Fibroblast of villous mesenchyme (primary cell): Measurements from ENCODE around the gene BLM. TPM values are rescaled to one million over a fixed set of nuclear protein-coding genes. Genes with fewer than 3 reads are reported as not detected.
A peak's percentile ranks its signal among the peaks of the same experiment; 100 is the strongest.

Source experiments
- DNase-seq: peaks from one replicate; pipeline ENCODE4 v3.0.0-alpha.2; 2010; ENCODE audit warnings: low read depth
- H3K4me3 ChIP-seq: 2 replicates; pipeline ENCODE4 v1.5.1; 2011; ENCODE audit warnings: low read depth, mild to moderate bottlenecking, low read length
- total RNA-seq: library from RNA; depleted of rRNA; stranded (reverse); fragments of >200 nt; gene quantifications from 2 replicates; pipeline ENCODE4 v1.2.3, GENCODE V29; 2012
- TF ChIP-seq, protein P1 (sequence below): IDR thresholded peaks from 2 replicates; pipeline ENCODE4 v1.5.1; 2012; ENCODE audit warnings: low read depth, mild to moderate bottlenecking, low read length; ENCODE audit not compliant: insufficient read depth

Gene BLM
- total RNA-seq, 1 donor, result 6.0 TPM

DNA sequence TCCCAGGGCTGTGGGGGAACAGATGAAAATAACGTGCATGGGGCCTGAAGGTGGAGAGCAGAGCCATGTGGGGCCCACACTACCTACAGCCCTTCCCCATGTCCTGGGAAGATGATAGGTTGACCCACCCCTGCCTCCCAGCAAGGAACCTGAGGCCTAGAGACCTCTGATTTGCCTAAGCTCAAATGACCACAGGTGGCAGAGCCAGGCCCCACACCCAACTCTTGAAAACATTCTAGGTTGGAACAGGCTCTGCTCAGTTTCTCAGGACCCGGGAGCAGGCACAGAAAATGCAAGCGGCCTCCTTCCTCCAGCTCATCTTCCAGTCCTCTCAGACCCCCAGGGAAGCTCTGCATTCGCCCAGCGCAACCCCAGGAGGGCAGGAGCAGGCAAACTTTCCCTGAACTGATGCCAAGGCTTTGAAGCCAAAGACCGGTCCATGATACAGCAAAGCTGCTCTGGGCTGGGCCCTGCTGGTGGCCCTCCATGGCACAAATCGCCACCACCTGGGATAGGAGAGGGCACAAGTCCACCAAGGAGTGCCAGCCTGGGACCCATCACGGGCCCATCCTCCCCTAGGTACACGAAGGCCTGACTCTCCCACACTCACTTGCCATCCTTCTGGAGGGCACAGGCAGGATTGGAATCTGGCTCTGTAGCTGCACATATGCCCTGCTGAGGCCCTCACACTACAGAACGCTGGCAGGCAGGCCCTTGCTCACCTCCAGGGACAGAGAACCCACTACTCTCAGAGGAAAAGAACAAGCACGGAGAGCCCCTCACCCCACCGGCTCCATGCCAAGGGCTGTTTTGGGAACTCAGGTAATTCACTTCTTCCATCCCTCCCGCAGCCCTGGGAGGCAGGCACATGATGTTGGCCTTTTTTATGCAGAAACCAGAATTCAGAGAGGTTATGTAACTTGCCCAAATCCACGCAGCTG is 100.2 kb downstream of the BLM start:
- H3K4me3 ChIP-seq, result no peak overlapping the region
- TF ChIP-seq, protein P1, sequence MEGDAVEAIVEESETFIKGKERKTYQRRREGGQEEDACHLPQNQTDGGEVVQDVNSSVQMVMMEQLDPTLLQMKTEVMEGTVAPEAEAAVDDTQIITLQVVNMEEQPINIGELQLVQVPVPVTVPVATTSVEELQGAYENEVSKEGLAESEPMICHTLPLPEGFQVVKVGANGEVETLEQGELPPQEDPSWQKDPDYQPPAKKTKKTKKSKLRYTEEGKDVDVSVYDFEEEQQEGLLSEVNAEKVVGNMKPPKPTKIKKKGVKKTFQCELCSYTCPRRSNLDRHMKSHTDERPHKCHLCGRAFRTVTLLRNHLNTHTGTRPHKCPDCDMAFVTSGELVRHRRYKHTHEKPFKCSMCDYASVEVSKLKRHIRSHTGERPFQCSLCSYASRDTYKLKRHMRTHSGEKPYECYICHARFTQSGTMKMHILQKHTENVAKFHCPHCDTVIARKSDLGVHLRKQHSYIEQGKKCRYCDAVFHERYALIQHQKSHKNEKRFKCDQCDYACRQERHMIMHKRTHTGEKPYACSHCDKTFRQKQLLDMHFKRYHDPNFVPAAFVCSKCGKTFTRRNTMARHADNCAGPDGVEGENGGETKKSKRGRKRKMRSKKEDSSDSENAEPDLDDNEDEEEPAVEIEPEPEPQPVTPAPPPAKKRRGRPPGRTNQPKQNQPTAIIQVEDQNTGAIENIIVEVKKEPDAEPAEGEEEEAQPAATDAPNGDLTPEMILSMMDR, result no peak
- DNase-seq, result no peak

DNA sequence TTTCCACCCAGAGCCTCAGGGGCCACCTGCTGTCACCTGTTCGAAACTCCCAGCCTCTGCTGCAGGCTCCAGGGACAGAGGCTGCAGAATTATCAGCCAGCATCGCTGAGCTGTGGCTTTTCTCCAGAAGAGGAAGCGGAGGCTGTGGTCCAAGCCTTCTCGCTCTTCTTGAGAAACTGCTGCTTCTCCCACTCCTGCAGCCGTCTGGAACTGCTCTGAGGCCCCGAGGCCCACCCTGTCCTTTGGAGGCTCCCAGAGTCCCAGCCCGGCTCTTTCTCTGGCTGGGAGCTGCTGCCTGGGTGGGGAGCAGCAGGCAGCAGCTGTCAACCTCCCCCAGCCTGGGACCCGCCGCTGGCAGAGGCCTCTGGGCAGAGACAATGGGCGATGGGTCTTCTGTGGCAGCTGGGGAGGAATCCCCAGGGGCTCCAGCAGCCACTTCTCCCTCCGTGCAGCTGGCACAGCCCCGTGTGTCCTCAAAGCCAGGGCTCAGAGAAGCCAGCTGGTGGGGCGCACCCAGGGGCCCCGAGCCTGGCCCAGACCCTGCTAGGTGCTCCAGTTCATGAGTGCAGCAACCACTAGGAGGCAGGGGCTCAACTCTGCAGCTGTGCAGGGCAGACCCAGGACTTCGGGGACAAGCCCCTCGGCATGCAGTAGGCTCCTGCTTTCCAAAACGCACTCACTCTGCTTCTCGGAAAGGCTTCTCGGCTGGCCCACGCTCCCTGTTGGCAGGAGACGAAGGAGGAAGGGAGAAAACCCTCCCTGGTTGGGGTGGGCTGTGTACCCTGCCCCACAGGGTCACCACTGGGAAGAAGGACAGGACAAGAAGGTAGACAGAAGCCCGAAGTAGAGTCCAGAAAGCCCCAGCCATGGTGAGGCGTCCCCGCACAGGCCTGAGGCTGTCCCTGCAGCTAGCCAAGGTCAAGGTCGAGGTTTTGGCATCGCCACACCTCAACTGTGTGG is 101.4 kb downstream of the BLM start:
- no peak overlapping the region for H3K4me3 ChIP-seq
- no peak for DNase-seq
- TF ChIP-seq, protein P1, result peak; percentile 33

DNA sequence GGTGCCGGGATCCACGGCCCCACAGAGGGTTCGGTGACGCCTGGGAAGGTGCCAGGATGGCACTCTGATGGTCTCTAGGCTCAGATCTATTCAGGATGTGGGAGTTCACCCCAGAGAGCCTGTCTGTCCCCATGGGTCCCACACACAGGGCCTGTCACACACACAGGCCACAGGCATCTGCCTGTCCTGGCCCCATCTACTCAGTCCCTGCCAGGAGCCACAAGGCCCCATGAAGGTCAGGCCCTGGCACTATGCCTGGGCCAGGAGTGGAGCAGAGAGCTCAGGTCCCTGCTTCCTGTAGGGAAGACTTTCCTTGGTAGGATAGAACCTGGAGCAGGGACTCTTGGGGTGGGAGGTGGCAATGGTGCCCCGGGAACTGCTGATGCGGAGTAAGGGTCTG is 102.2 kb downstream of the BLM start:
- no peak overlapping the region for H3K4me3 ChIP-seq
- DNase-seq, result no peak
- TF ChIP-seq, protein P1, result no peak

DNA sequence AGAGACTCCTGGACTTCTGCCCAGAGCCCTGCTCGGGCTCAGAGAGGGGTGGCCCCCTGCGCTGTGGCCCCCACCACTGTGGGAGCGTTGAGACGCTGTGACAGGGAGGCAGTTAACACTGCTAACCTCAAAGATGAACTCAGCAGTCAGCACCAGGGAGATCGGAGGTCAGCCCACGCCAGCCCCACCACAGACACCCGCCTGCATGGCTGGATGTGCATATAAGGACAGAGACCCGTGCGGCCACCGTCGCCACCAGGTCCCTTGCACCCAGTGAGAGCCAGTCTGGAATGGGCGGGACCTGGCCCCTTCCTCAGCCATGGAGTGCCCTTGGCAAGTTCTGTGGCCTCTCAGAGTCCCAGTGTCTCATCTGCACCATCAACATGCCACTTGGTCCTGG is 102.7 kb downstream of the BLM start:
- no peak overlapping the region for H3K4me3 ChIP-seq
- DNase-seq, result no peak
- TF ChIP-seq, protein P1, result no peak

DNA sequence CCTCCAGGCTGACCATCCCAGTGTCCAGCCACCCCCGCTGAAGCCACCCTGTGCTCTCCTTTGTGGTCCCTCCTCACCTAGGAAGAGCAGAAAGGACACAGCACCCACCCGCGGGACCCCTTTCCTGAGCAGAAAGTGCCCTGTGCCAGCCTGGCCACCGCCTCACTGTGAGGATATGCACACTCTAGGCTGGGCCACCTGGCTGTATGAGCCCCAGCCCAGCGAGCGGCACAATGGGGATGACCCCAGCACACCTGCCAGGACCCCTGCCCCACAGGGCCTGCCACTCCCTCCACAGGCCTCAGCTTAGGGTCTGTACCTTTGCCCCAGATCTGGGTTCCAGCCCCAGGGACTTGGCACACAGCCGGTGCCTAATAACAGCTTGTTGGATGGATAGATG is 103.3 kb downstream of the BLM start:
- no peak overlapping the region for H3K4me3 ChIP-seq
- DNase-seq, result no peak

More for the DNA sequence above, 103.3 kb downstream of the BLM start:
- TF ChIP-seq, protein P1, result no peak
